GM12878 (cell line): Measurements from ENCODE around the gene CETN1. TPM values are rescaled to one million over a fixed set of nuclear protein-coding genes. Genes with fewer than 3 reads are reported as not detected.

ENCODE experiments used
- ATAC-seq: fragments of 200-7000 bp; cut with Tn5 transposase; 3 replicates; pipeline ENCODE4 v1.9.1; 2020; ENCODE audit warnings: mild to moderate bottlenecking, moderate library complexity
- BruUV-seq: library from RNA; stranded (reverse); fragments of 400-500 nt; replicated peaks from 2 replicates; lab custom pipeline; 2021; lab: Mats Ljungman, UMichigan
- CTCF ChIA-PET: fragments of 300-600 bp; sonication (Branson Sonifier 250); formaldehyde crosslinking; extraction: SDS; loops from one replicate; lab custom pipeline; 2021; ENCODE audit warnings: inconsistent platforms; lab: Yijun Ruan, JAX
- POLR2A ChIA-PET: fragments of 350-600 bp; formaldehyde crosslinking; extraction: SDS; loops from one replicate; lab custom pipeline; 2021; ENCODE audit warnings: inconsistent platforms; lab: Charles Lee
- RAD21 ChIA-PET: fragments of 300-600 bp; sonication (Branson Sonifier 250); formaldehyde crosslinking; loops from one replicate; lab custom pipeline; 2023; ENCODE audit warnings: antibody characterized with exemption; ENCODE audit not compliant: unreplicated experiment; lab: Charles Lee
- SMC1A ChIA-PET: fragments of 300-600 bp; sonication (Branson Sonifier 250); formaldehyde crosslinking; loops from one replicate; lab custom pipeline; 2023; ENCODE audit not compliant: unreplicated experiment, uncharacterized antibody; lab: Charles Lee
- DNase-seq: peaks from one replicate; pipeline ENCODE4 v3.0.0-alpha.2; 2011; ENCODE audit warnings: low read depth, low spot score
- FAIRE-seq: peaks from 3 replicates; lab custom pipeline; 2011; peaks lifted over from hg19 to GRCh38; lab: Jason Lieb, UNC
- H2AFZ ChIP-seq: 2 replicates; pipeline ENCODE4 v1.6.0; 2011; ENCODE audit warnings: low read depth, low read length, control low read depth; ENCODE audit not compliant: control insufficient read depth
- H3K27ac ChIP-seq: 2 replicates; pipeline ENCODE4 v1.5.1; 2011; ENCODE audit warnings: control low read depth; ENCODE audit not compliant: control insufficient read depth, insufficient read depth
- H3K27me3 ChIP-seq, 2 experiments: replicated peaks in 1 of 2; 2 replicates each; pipeline versions ENCODE4 v1.6.0 to v1.6.1; 2011; ENCODE audit warnings: low read length in 1 of 2; ENCODE audit not compliant: control insufficient read depth in 2 of 2, insufficient read depth in 2 of 2
- H3K36me3 ChIP-seq, 2 experiments: 2 replicates each; pipeline ENCODE4 v1.5.1; 2011; ENCODE audit warnings: low read length in 1 of 2; ENCODE audit not compliant: control insufficient read depth in 2 of 2, insufficient read depth in 2 of 2
- H3K4me1 ChIP-seq: 2 replicates; pipeline ENCODE4 v1.6.1; 2011; ENCODE audit warnings: mild to moderate bottlenecking, low read length, moderate library complexity, mixed read lengths; ENCODE audit not compliant: control insufficient read depth, insufficient read depth
- H3K4me2 ChIP-seq: 2 replicates; pipeline ENCODE4 v1.6.0; 2011; ENCODE audit warnings: control low read depth; ENCODE audit not compliant: control insufficient read depth, insufficient read depth
- H3K4me3 ChIP-seq: fragments of 200-600 bp; sonication (generic); 2 replicates; pipeline ENCODE4 v1.5.1; 2016
- H3K79me2 ChIP-seq: 2 replicates; pipeline ENCODE4 v1.6.0; 2011; ENCODE audit warnings: low read length; ENCODE audit not compliant: control insufficient read depth, insufficient read depth
- H3K9ac ChIP-seq: 2 replicates; pipeline ENCODE4 v1.8.0; 2011; ENCODE audit warnings: low read length, control low read depth, mixed read lengths; ENCODE audit not compliant: control insufficient read depth, insufficient read depth
- H3K9me3 ChIP-seq: replicated peaks from 3 replicates; pipeline ENCODE4 v1.5.1; 2011; ENCODE audit warnings: mild to moderate bottlenecking, low read length; ENCODE audit not compliant: control insufficient read depth, insufficient read depth
- H4K20me1 ChIP-seq: 2 replicates; pipeline ENCODE4 v1.6.0; 2011; ENCODE audit not compliant: control insufficient read depth, insufficient read depth
- BACH1 ChIP-seq: fragments of 450-650 bp; IDR thresholded peaks from 2 replicates; pipeline ENCODE4 v1.6.1; 2017; ENCODE audit warnings: mild to moderate bottlenecking, borderline replicate concordance
- CHD2 ChIP-seq: IDR thresholded peaks from 2 replicates; pipeline ENCODE4 v1.6.1; 2011; ENCODE audit warnings: low read depth, low read length, improper control_type of control experiment, borderline replicate concordance
- CREM ChIP-seq: IDR thresholded peaks from 2 replicates; pipeline ENCODE4 v1.6.1; 2014; ENCODE audit warnings: antibody characterized with exemption, low read depth
- ELK1 ChIP-seq: IDR thresholded peaks from 2 replicates; pipeline ENCODE4 v1.6.1; 2012; ENCODE audit warnings: low read depth, low read length, improper control_type of control experiment
- ESRRA ChIP-seq: IDR thresholded peaks from 2 replicates; pipeline ENCODE4 v1.6.1; 2012; ENCODE audit warnings: mild to moderate bottlenecking, low read length, improper control_type of control experiment
- KDM1A ChIP-seq: fragments of 200-600 bp; sonication (generic); IDR thresholded peaks from 2 replicates; pipeline ENCODE4 v1.6.1; 2016; ENCODE audit warnings: borderline replicate concordance
- LARP7 ChIP-seq: fragments of 450-650 bp; IDR thresholded peaks from 2 replicates; pipeline ENCODE4 v1.6.1; 2017; ENCODE audit warnings: mild to moderate bottlenecking
- MEF2A ChIP-seq: IDR thresholded peaks from 2 replicates; pipeline ENCODE4 v1.6.1; 2011; ENCODE audit warnings: low read depth, mild to moderate bottlenecking, low read length, moderate library complexity; ENCODE audit not compliant: insufficient read depth
- PAX5 ChIP-seq: IDR thresholded peaks from 2 replicates; pipeline ENCODE4 v1.6.1; 2011; ENCODE audit warnings: low read depth, low read length, borderline replicate concordance
- PKNOX1 ChIP-seq: fragments of 450-650 bp; IDR thresholded peaks from 2 replicates; pipeline ENCODE4 v1.6.1; 2016; ENCODE audit warnings: mild to moderate bottlenecking
- PRDM15 ChIP-seq: fragments of 450-650 bp; formaldehyde crosslinking; IDR thresholded peaks from 2 replicates; pipeline ENCODE4 v1.4.0; 2020; ENCODE audit warnings: mild to moderate bottlenecking, moderate library complexity
- USF2 ChIP-seq: IDR thresholded peaks from 2 replicates; pipeline ENCODE4 v1.6.1; 2011; ENCODE audit warnings: low read depth, low read length, improper control_type of control experiment, borderline replicate concordance
- ZBTB40 ChIP-seq: fragments of 450-650 bp; IDR thresholded peaks from 2 replicates; pipeline ENCODE4 v1.6.1; 2016; ENCODE audit warnings: mild to moderate bottlenecking, moderate library complexity, borderline replicate concordance
- ZZZ3 ChIP-seq: IDR thresholded peaks from 2 replicates; pipeline ENCODE4 v1.6.1; 2011; ENCODE audit warnings: low read depth; ENCODE audit not compliant: control insufficient read depth, insufficient read length
- WGBS: methylation state at CpG from one replicate; pipeline ENCODE4 v1.1.6; 2016; ENCODE audit warnings: low lambda C conversion rate; ENCODE audit not compliant: insufficient replicate concordance, insufficient coverage; ENCODE audit errors: missing lambda C conversion rate; 5-methylcytosine and 5-hydroxymethylcytosine counted together
- in situ Hi-C: fragments of 300-500 bp; cut with MboI; formaldehyde crosslinking; loops from 9 replicates; pipeline ENCODE4 v1.14.3; 2018; ENCODE audit warnings: mixed read lengths
- intact Hi-C: fragments of 100-400 bp; cut with micrococcal nuclease; formaldehyde crosslinking; loops from one replicate; pipeline ENCODE4 v1.14.2; 2022; ENCODE audit not compliant: unreplicated experiment
- polyA plus RNA-seq, 11 experiments: library from polyadenylated mRNA; depleted of rRNA in 4 of 11; unstranded in 6 of 11; stranded (reverse) in 5 of 11; fragments of >200 nt; fragmentation: Nextera tagmentation in 4 of 11; fragmentation: Illumina TruSeq in 1 of 11; extraction: Ambion mirVana in 4 of 11; extraction: Trizol in 1 of 11; gene quantifications; 1 replicate in 1 of 11; 2 replicates in 10 of 11; pipeline versions ENCODE4 v1.2.1 to v1.2.3, GENCODE V29; 2011 to 2016; ENCODE audit warnings: inconsistent platforms in 2 of 11, missing spikeins in 2 of 11, low read depth in 1 of 11
- total RNA-seq, 4 experiments: library from RNA; depleted of rRNA in 3 of 4; stranded (reverse); fragments of >200 nt in 3 of 4; fragmentation: Illumina TruSeq in 1 of 4; extraction: Trizol in 1 of 4; gene quantifications; 2 replicates each; pipeline versions ENCODE4 v1.2.1 to v1.2.3, GENCODE V29; 2013 to 2021

CETN1 gene
- total and polyA plus RNA-seq, 10 of the 15 experiments (the other 5 are each of a cell fraction or from before 2014, with no cell fraction given), result not detected

GRCh38 chr18:579238-579637, 942 bp upstream of the CETN1 start:
- H3K9ac ChIP-seq, result no peak overlapping the region
- no peak for DNase-seq
- BruUV-seq, result no TSS peak
- no peaks in the 10 kb centered on the region for H3K36me3 ChIP-seq
- CTCF ChIA-PET, result no interaction called here
- RAD21 ChIA-PET, result no interaction called here
- no peak for ATAC-seq
- no peak overlapping the region for H3K4me3 ChIP-seq
- peak; percentile 23 for FAIRE-seq
- SMC1A ChIA-PET, result no interaction called here
- peaks cover 0 to 2% of the 10 kb centered on the region in 2 experiments; a peak in 1 of 4 replicates for H3K27me3 ChIP-seq
- in situ Hi-C loops, result no loop called here
- WGBS, result 39% methylated on average over 1 of the region's 1 CpG
- H4K20me1 ChIP-seq, result no peaks in the 10 kb centered on the region
- H3K4me1 ChIP-seq, result no peaks in the 10 kb centered on the region
- no peak overlapping the region for H3K4me2 ChIP-seq
- H3K27ac ChIP-seq, result no peak overlapping the region
- POLR2A ChIA-PET, result no interaction called here
- no peaks in the 10 kb centered on the region for H3K9me3 ChIP-seq
- H3K79me2 ChIP-seq, result no peaks in the 10 kb centered on the region
- no peak overlapping the region for H2AFZ ChIP-seq
- intact Hi-C loops, result no loop called here
- TF ChIP-seq CREM (no peak), CHD2 (no peak), KDM1A (no peak), BACH1 (no peak), ZZZ3 (no peak), ELK1 (no peak), PAX5 (no peak), ZBTB40 (no peak), MEF2A (no peak), PRDM15 (CRISPR knock-in tag) (no peak), ESRRA (no peak), USF2 (no peak), LARP7 (no peak), PKNOX1 (no peak)
